HEK293 (cell line): Measurements from ENCODE around the gene MORC1.

Experiments used
- CTCF ChIA-PET: fragments of 350-600 bp; formaldehyde crosslinking; extraction: SDS; loops from one replicate; lab custom pipeline; 2021; ENCODE audit warnings: antibody characterized with exemption; lab: Yijun Ruan, JAX
- POLR2A ChIA-PET: fragments of 300-600 bp; formaldehyde crosslinking; extraction: SDS; loops from one replicate; lab custom pipeline; 2020; ENCODE audit warnings: antibody characterized with exemption, inconsistent platforms; lab: Yijun Ruan, JAX
- H3K27ac ChIP-seq: fragments of 200-500 bp; sonication (Bioruptor generic); 2 replicates; pipeline ENCODE4 v1.5.1; 2014; ENCODE audit warnings: low read depth, low read length, control low read depth, inconsistent platforms; ENCODE audit errors: extremely low read depth
- H3K36me3 ChIP-seq, 2 experiments: fragments of 200-500 bp in 1 of 2; sonication (Bioruptor generic) in 1 of 2; 1 replicate in 1 of 2; 2 replicates in 1 of 2; pipeline ENCODE4 v1.5.1; 2014 to 2017; ENCODE audit warnings: inconsistent platforms in 2 of 2, low read length in 2 of 2; ENCODE audit not compliant: control insufficient read depth in 2 of 2, insufficient read depth in 1 of 2
- H3K4me1 ChIP-seq: fragments of 200-500 bp; sonication (Bioruptor generic); 2 replicates; pipeline ENCODE4 v1.5.1; 2014; ENCODE audit warnings: mild to moderate bottlenecking, low read length, inconsistent platforms; ENCODE audit not compliant: control insufficient read depth, insufficient read depth
- H3K4me3 ChIP-seq: 2 replicates; pipeline ENCODE4 v1.5.1; 2011; ENCODE audit warnings: low read depth, mild to moderate bottlenecking, control low read depth, low read length, moderate library complexity
- H3K9me3 ChIP-seq: fragments of 200-500 bp; sonication (Bioruptor generic); 2 replicates; pipeline ENCODE4 v1.5.1; 2014; ENCODE audit warnings: low read depth, low read length, inconsistent platforms; ENCODE audit not compliant: control insufficient read depth, insufficient read depth
- ELK4 ChIP-seq: IDR thresholded peaks from 2 replicates; pipeline ENCODE4 v1.6.1; 2011; ENCODE audit warnings: mild to moderate bottlenecking, low read depth, low read length, borderline replicate concordance
- GLI2 ChIP-seq: fragments of 450-650 bp; formaldehyde crosslinking; IDR thresholded peaks from 2 replicates; pipeline ENCODE4; 2017; ENCODE audit warnings: missing biosample characterization, missing genetic modification characterization, low read depth, borderline replicate concordance
- IKZF3 ChIP-seq: fragments of 450-650 bp; IDR thresholded peaks from 2 replicates; pipeline ENCODE4 v1.5.0; 2018; ENCODE audit warnings: missing biosample characterization, mild to moderate bottlenecking, missing genetic modification characterization, moderate library complexity
- KLF9 ChIP-seq: fragments of 450-650 bp; formaldehyde crosslinking; IDR thresholded peaks from 2 replicates; pipeline ENCODE4 v1.5.1; 2016; ENCODE audit warnings: missing biosample characterization, missing genetic modification characterization, low read depth
- REPIN1 ChIP-seq: fragments of 450-650 bp; formaldehyde crosslinking; IDR thresholded peaks from 2 replicates; pipeline ENCODE4 v1.5.1; 2017; ENCODE audit warnings: missing biosample characterization, missing genetic modification characterization, low read depth
- ZBTB49 ChIP-seq: fragments of 450-650 bp; formaldehyde crosslinking; IDR thresholded peaks from 2 replicates; pipeline ENCODE4 v1.5.1; 2016; ENCODE audit warnings: missing biosample characterization, missing genetic modification characterization, low read depth
- ZBTB7A ChIP-seq: fragments of 450-650 bp; formaldehyde crosslinking; IDR thresholded peaks from 2 replicates; pipeline ENCODE4 v1.5.1; 2016; ENCODE audit warnings: low read depth, missing biosample characterization, missing genetic modification characterization
- ZIC2 ChIP-seq: fragments of 450-650 bp; formaldehyde crosslinking; IDR thresholded peaks from 2 replicates; pipeline ENCODE4 v1.5.1; 2016; ENCODE audit warnings: missing biosample characterization, missing genetic modification characterization
- ZNF114 ChIP-seq: fragments of 450-650 bp; formaldehyde crosslinking; IDR thresholded peaks from 2 replicates; pipeline ENCODE4 v1.5.0; 2017; ENCODE audit warnings: missing biosample characterization, missing genetic modification characterization
- ZNF239 ChIP-seq: fragments of 450-650 bp; formaldehyde crosslinking; IDR thresholded peaks from 2 replicates; pipeline ENCODE4 v1.5.1; 2016; ENCODE audit warnings: missing biosample characterization, missing genetic modification characterization
- ZNF24 ChIP-seq: fragments of 450-650 bp; formaldehyde crosslinking; IDR thresholded peaks from 2 replicates; pipeline ENCODE4 v1.5.1; 2016; ENCODE audit warnings: missing biosample characterization, missing genetic modification characterization
- ZNF248 ChIP-seq: fragments of 450-650 bp; formaldehyde crosslinking; IDR thresholded peaks from 2 replicates; pipeline ENCODE4 v1.5.1; 2017; ENCODE audit warnings: missing biosample characterization, missing genetic modification characterization
- ZNF302 ChIP-seq: fragments of 450-650 bp; formaldehyde crosslinking; IDR thresholded peaks from 2 replicates; pipeline ENCODE4 v1.5.1; 2016; ENCODE audit warnings: missing biosample characterization, missing genetic modification characterization, low read depth
- ZNF366 ChIP-seq: fragments of 450-650 bp; formaldehyde crosslinking; conservative IDR thresholded peaks from 2 replicates; pipeline ENCODE4 v1.5.1; 2016; ENCODE audit warnings: missing biosample characterization, missing genetic modification characterization
- ZNF514 ChIP-seq: fragments of 450-650 bp; formaldehyde crosslinking; IDR thresholded peaks from 2 replicates; pipeline ENCODE4 v1.5.1; 2016; ENCODE audit warnings: missing biosample characterization, missing genetic modification characterization
- ZNF596 ChIP-seq: fragments of 450-650 bp; IDR thresholded peaks from 2 replicates; pipeline ENCODE4 v1.5.0; 2018; ENCODE audit warnings: missing biosample characterization, mild to moderate bottlenecking, missing genetic modification characterization, moderate library complexity
- ZNF621 ChIP-seq: fragments of 450-650 bp; formaldehyde crosslinking; IDR thresholded peaks from 2 replicates; pipeline ENCODE4 v1.5.1; 2017; ENCODE audit warnings: missing biosample characterization, missing genetic modification characterization
- ZNF629 ChIP-seq: fragments of 450-650 bp; formaldehyde crosslinking; IDR thresholded peaks from 2 replicates; pipeline ENCODE4 v1.5.1; 2017; ENCODE audit warnings: missing biosample characterization, missing genetic modification characterization
- ZSCAN16 ChIP-seq: fragments of 450-650 bp; formaldehyde crosslinking; IDR thresholded peaks from 2 replicates; pipeline ENCODE4 v1.5.1; 2016; ENCODE audit warnings: missing biosample characterization, missing genetic modification characterization
- ZSCAN30 ChIP-seq: fragments of 450-650 bp; IDR thresholded peaks from 2 replicates; pipeline ENCODE4 v1.5.1; 2018; ENCODE audit warnings: missing biosample characterization, mild to moderate bottlenecking, missing genetic modification characterization, moderate library complexity
- ZSCAN4 ChIP-seq: fragments of 450-650 bp; formaldehyde crosslinking; IDR thresholded peaks from 2 replicates; pipeline ENCODE4 v1.5.1; 2017; ENCODE audit warnings: missing biosample characterization, missing genetic modification characterization
- TF ChIP-seq, protein P1 (sequence below): fragments of 450-650 bp; IDR thresholded peaks from 2 replicates; pipeline ENCODE4 v1.5.1; 2018; ENCODE audit warnings: missing biosample characterization, mild to moderate bottlenecking, missing genetic modification characterization
- TF ChIP-seq, protein P2 (sequence below): fragments of 450-650 bp; formaldehyde crosslinking; IDR thresholded peaks from 2 replicates; pipeline ENCODE4 v1.5.1; 2016; ENCODE audit warnings: missing biosample characterization, missing genetic modification characterization

MORC1 gene

DNA sequence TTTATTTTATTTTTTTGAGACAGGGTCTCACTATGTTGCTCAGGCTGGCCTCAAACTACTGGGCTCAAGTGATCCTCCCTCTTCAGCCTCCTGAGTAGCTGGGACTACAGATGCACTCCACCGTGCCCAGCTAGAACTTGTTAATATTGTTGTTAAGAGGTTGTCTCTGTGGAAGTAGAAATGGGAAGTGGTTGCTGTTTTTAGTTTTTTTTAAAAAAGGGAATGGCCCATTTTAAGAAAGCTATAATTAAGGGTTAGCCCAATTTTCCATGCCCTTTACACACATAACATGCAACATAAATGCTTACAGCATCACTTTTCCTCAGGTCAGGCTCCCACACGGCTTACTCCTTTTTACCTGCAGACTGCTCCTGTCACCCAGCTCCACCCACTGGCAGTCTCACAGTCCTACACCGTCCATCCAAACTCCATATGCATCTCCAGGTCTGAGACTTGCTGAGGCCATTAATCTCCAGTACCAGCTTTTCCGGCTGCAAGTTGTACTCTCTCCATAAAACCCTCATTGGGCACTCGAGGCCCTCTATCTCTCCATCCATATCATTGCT, 19.8 kb downstream of the MORC1 start:
- H3K9me3 ChIP-seq = no peaks in the 10 kb centered on the region
- H3K4me3 ChIP-seq = no peak overlapping the region
- CTCF ChIA-PET = interaction anchor here (1.0 to 1.7 kb wide), 2 partner anchors 15 to 20 kb away, joined by 4 read pairs; no protein-coding TSS in a partner anchor
- no peak overlapping the region for H3K27ac ChIP-seq
- no peaks in the 10 kb centered on the region for H3K4me1 ChIP-seq
- TF ChIP-seq ZBTB7A (tag by site-specific recombination) (no peak), GLI2 (tag by site-specific recombination) (no peak), ZNF248 (tag by site-specific recombination) (no peak), ZNF114 (tag by site-specific recombination) (no peak), ZNF629 (no peak), ZIC2 (tag by site-specific recombination) (no peak), ZSCAN30 (tag by site-specific recombination) (no peak), ZNF596 (no peak), ZNF302 (no peak), ZNF621 (tag by site-specific recombination) (no peak), ZNF366 (no peak), ZSCAN4 (no peak), ZBTB49 (tag by site-specific recombination) (no peak), REPIN1 (tag by site-specific recombination) (no peak), IKZF3 (tag by site-specific recombination) (no peak)
- TF ChIP-seq, protein P1, sequence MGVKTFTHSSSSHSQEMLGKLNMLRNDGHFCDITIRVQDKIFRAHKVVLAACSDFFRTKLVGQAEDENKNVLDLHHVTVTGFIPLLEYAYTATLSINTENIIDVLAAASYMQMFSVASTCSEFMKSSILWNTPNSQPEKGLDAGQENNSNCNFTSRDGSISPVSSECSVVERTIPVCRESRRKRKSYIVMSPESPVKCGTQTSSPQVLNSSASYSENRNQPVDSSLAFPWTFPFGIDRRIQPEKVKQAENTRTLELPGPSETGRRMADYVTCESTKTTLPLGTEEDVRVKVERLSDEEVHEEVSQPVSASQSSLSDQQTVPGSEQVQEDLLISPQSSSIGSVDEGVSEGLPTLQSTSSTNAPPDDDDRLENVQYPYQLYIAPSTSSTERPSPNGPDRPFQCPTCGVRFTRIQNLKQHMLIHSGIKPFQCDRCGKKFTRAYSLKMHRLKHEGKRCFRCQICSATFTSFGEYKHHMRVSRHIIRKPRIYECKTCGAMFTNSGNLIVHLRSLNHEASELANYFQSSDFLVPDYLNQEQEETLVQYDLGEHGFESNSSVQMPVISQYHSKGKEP (tag by site-specific recombination) = no peak
- TF ChIP-seq, protein P2, sequence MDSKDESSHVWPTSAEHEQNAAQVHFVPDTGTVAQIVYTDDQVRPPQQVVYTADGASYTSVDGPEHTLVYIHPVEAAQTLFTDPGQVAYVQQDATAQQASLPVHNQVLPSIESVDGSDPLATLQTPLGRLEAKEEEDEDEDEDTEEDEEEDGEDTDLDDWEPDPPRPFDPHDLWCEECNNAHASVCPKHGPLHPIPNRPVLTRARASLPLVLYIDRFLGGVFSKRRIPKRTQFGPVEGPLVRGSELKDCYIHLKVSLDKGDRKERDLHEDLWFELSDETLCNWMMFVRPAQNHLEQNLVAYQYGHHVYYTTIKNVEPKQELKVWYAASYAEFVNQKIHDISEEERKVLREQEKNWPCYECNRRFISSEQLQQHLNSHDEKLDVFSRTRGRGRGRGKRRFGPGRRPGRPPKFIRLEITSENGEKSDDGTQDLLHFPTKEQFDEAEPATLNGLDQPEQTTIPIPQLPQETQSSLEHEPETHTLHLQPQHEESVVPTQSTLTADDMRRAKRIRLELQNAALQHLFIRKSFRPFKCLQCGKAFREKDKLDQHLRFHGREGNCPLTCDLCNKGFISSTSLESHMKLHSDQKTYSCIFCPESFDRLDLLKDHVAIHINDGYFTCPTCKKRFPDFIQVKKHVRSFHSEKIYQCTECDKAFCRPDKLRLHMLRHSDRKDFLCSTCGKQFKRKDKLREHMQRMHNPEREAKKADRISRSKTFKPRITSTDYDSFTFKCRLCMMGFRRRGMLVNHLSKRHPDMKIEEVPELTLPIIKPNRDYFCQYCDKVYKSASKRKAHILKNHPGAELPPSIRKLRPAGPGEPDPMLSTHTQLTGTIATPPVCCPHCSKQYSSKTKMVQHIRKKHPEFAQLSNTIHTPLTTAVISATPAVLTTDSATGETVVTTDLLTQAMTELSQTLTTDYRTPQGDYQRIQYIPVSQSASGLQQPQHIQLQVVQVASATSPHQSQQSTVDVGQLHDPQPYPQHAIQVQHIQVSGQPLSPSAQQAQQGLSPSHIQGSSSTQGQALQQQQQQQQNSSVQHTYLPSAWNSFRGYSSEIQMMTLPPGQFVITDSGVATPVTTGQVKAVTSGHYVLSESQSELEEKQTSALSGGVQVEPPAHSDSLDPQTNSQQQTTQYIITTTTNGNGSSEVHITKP = no peak
- POLR2A ChIA-PET = no interaction called here
- H3K36me3 ChIP-seq = no peaks in the 10 kb centered on the region

GRCh38 chr3:109095166-109095565, 22.8 kb downstream of the MORC1 start:
- TF ChIP-seq KLF9 (tag by site-specific recombination) (no peak), IKZF3 (tag by site-specific recombination) (no peak), ZNF24 (tag by site-specific recombination) (no peak), ELK4 (no peak), ZNF514 (tag by site-specific recombination) (no peak), ZNF239 (tag by site-specific recombination) (no peak), ZSCAN16 (tag by site-specific recombination) (no peak)
- no peaks in the 10 kb centered on the region for H3K4me1 ChIP-seq
- CTCF ChIA-PET = interaction anchor here (0.8 kb wide), 1 partner anchor 43 kb away, joined by 4 read pairs; no protein-coding TSS in a partner anchor
- H3K9me3 ChIP-seq = no peaks in the 10 kb centered on the region
- no peak overlapping the region for H3K27ac ChIP-seq
- no peaks in the 10 kb centered on the region for H3K36me3 ChIP-seq
- no peak overlapping the region for H3K4me3 ChIP-seq
- POLR2A ChIA-PET = no interaction called here
